Measurements from ENCODE around the gene THAP2.
A peak's percentile ranks its signal among the peaks of the same experiment; 100 is the strongest.

THAP2 gene

GRCh38 chr12:71662849-71663560 lies 1.1 kb upstream of the THAP2 start:
- no peaks in the 10 kb centered on the region for H3K9me3 ChIP-seq (ENCODE audit: insufficient read depth, low read depth, low read length)
- H3K4me1 ChIP-seq (ENCODE audit: insufficient read depth, low read length), result peaks cover 16% of the 10 kb centered on the region
- H3K9ac ChIP-seq (ENCODE audit: low read depth, low read length), result peak overlapping the region; percentile 94
- no peaks in the 10 kb centered on the region for H3K27me3 ChIP-seq (ENCODE audit: insufficient read depth, low read length)
- peaks cover 26% of the 10 kb centered on the region for H3K36me3 ChIP-seq (ENCODE audit: insufficient read depth, low read length)
- under 1% methylated on average over 53 of the region's 53 CpGs for WGBS
- peak overlapping the region; percentile 47 for H3K27ac ChIP-seq (ENCODE audit: low read depth, low read length)
- H3K4me3 ChIP-seq (ENCODE audit: low read length), result peak overlapping the region; percentile 83

GRCh38 chr12:71664411-71665089 lies 449 bp downstream of the THAP2 start:
- 0% methylated on average over 16 of the region's 20 CpGs for WGBS
- peaks cover 11% of the 10 kb centered on the region for H3K36me3 ChIP-seq (ENCODE audit: insufficient read depth, low read length)
- peak overlapping the region; percentile 94 for H3K9ac ChIP-seq (ENCODE audit: low read depth, low read length)
- H3K27ac ChIP-seq (ENCODE audit: low read depth, low read length), result peak overlapping the region; percentile 91
- no peaks in the 10 kb centered on the region for H3K9me3 ChIP-seq (ENCODE audit: insufficient read depth, low read depth, low read length)
- peaks cover 16% of the 10 kb centered on the region for H3K4me1 ChIP-seq (ENCODE audit: insufficient read depth, low read length)
- peak overlapping the region; percentile 83 for H3K4me3 ChIP-seq (ENCODE audit: low read length)
- H3K27me3 ChIP-seq (ENCODE audit: insufficient read depth, low read length), result no peaks in the 10 kb centered on the region

GRCh38 chr12:71665090-71665463 lies 976 bp downstream of the THAP2 start:
- Histone ChIP-seq H3K27ac (ENCODE audit: low read depth, low read length) (no peak overlapping the region), H3K27me3 (ENCODE audit: insufficient read depth, low read length) (no peaks in the 10 kb centered on the region), H3K4me3 (ENCODE audit: low read length) (peak overlapping the region; percentile 83), H3K36me3 (ENCODE audit: insufficient read depth, low read length) (peaks cover 5% of the 10 kb centered on the region), H3K9ac (ENCODE audit: low read depth, low read length) (peak overlapping the region; percentile 94), H3K4me1 (ENCODE audit: insufficient read depth, low read length) (peaks cover 16% of the 10 kb centered on the region), H3K9me3 (ENCODE audit: insufficient read depth, low read depth, low read length) (no peaks in the 10 kb centered on the region)
- 0% methylated on average over 2 of the region's 4 CpGs for WGBS

GRCh38 chr12:71666259-71666658 lies 2.2 kb downstream of the THAP2 start:
- Histone ChIP-seq H3K4me1 (ENCODE audit: insufficient read depth, low read length) (peaks cover 16% of the 10 kb centered on the region), H3K27me3 (ENCODE audit: insufficient read depth, low read length) (no peaks in the 10 kb centered on the region), H3K4me3 (ENCODE audit: low read length) (0 out of 2 replicates have a peak overlapping the region, but pooled peaks have one; percentile 83), H3K27ac (ENCODE audit: low read depth, low read length) (no peak overlapping the region), H3K36me3 (ENCODE audit: insufficient read depth, low read length) (no peaks in the 10 kb centered on the region), H3K9me3 (ENCODE audit: insufficient read depth, low read depth, low read length) (no peaks in the 10 kb centered on the region), H3K9ac (ENCODE audit: low read depth, low read length) (no peak overlapping the region)
- WGBS, result 96% methylated on average over 5 of the region's 5 CpGs

GRCh38 chr12:71671311-71671710 lies 7.2 kb downstream of the THAP2 start:
- no peak overlapping the region for H3K4me3 ChIP-seq (ENCODE audit: low read length)
- H3K27me3 ChIP-seq (ENCODE audit: insufficient read depth, low read length), result no peaks in the 10 kb centered on the region
- no peaks in the 10 kb centered on the region for H3K36me3 ChIP-seq (ENCODE audit: insufficient read depth, low read length)
- no peak overlapping the region for H3K27ac ChIP-seq (ENCODE audit: low read depth, low read length)
- H3K9me3 ChIP-seq (ENCODE audit: insufficient read depth, low read depth, low read length), result no peaks in the 10 kb centered on the region
- H3K4me1 ChIP-seq (ENCODE audit: insufficient read depth, low read length), result no peaks in the 10 kb centered on the region
- H3K9ac ChIP-seq (ENCODE audit: low read depth, low read length), result no peak overlapping the region

GRCh38 chr12:71671816-71672215 lies 7.7 kb downstream of the THAP2 start:
- Histone ChIP-seq H3K36me3 (ENCODE audit: insufficient read depth, low read length) (no peaks in the 10 kb centered on the region), H3K4me1 (ENCODE audit: insufficient read depth, low read length) (no peaks in the 10 kb centered on the region), H3K4me3 (ENCODE audit: low read length) (no peak overlapping the region), H3K27ac (ENCODE audit: low read depth, low read length) (no peak overlapping the region), H3K27me3 (ENCODE audit: insufficient read depth, low read length) (no peaks in the 10 kb centered on the region), H3K9me3 (ENCODE audit: insufficient read depth, low read depth, low read length) (no peaks in the 10 kb centered on the region), H3K9ac (ENCODE audit: low read depth, low read length) (no peak overlapping the region)
- WGBS, result 86% methylated on average over 1 of the region's 1 CpG

- H3K4me3 ChIP-seq (ENCODE audit: low read length), result no peak overlapping the region
- peaks cover 3% of the 10 kb centered on the region; the same call in 1 of the 2 replicates for H3K4me1 ChIP-seq (ENCODE audit: insufficient read depth, low read length)
- no CpG with 5 or more reads among the region's 1 CpG for WGBS
- H3K27ac ChIP-seq (ENCODE audit: low read depth, low read length), result no peak overlapping the region
- no peak overlapping the region for H3K9ac ChIP-seq (ENCODE audit: low read depth, low read length)
- H3K36me3 ChIP-seq (ENCODE audit: insufficient read depth, low read length), result no peaks in the 10 kb centered on the region
- H3K9me3 ChIP-seq (ENCODE audit: insufficient read depth, low read depth, low read length), result no peaks in the 10 kb centered on the region
- H3K27me3 ChIP-seq (ENCODE audit: insufficient read depth, low read length), result no peaks in the 10 kb centered on the region
Measured at GRCh38 chr12:71682466-71682865, 18.4 kb downstream of the THAP2 start.

GRCh38 chr12:71683633-71684032 lies 19.5 kb downstream of the THAP2 start:
- WGBS, result 93% methylated on average over 4 of the region's 5 CpGs
- no peaks in the 10 kb centered on the region for H3K27me3 ChIP-seq (ENCODE audit: insufficient read depth, low read length)
- no peak overlapping the region for H3K4me3 ChIP-seq (ENCODE audit: low read length)
- H3K27ac ChIP-seq (ENCODE audit: low read depth, low read length), result no peak overlapping the region
- peaks cover 3% of the 10 kb centered on the region; the same call in 1 of the 2 replicates for H3K4me1 ChIP-seq (ENCODE audit: insufficient read depth, low read length)
- no peaks in the 10 kb centered on the region for H3K36me3 ChIP-seq (ENCODE audit: insufficient read depth, low read length)
- no peak overlapping the region for H3K9ac ChIP-seq (ENCODE audit: low read depth, low read length)
- H3K9me3 ChIP-seq (ENCODE audit: insufficient read depth, low read depth, low read length), result no peaks in the 10 kb centered on the region

GRCh38 chr12:71684081-71684480 lies 20.0 kb downstream of the THAP2 start:
- H3K27ac ChIP-seq (ENCODE audit: low read depth, low read length), result no peak overlapping the region
- H3K36me3 ChIP-seq (ENCODE audit: insufficient read depth, low read length), result no peaks in the 10 kb centered on the region
- H3K9me3 ChIP-seq (ENCODE audit: insufficient read depth, low read depth, low read length), result no peaks in the 10 kb centered on the region
- WGBS, result 93% methylated on average over 5 of the region's 5 CpGs
- H3K9ac ChIP-seq (ENCODE audit: low read depth, low read length), result no peak overlapping the region
- peaks cover 3% of the 10 kb centered on the region; the same call in 1 of the 2 replicates for H3K4me1 ChIP-seq (ENCODE audit: insufficient read depth, low read length)
- H3K4me3 ChIP-seq (ENCODE audit: low read length), result no peak overlapping the region
- H3K27me3 ChIP-seq (ENCODE audit: insufficient read depth, low read length), result no peaks in the 10 kb centered on the region

- no peaks in the 10 kb centered on the region for H3K27me3 ChIP-seq (ENCODE audit: insufficient read depth, low read length)
- WGBS, result 89% methylated on average over 17 of the region's 19 CpGs
- peak overlapping the region; percentile 87 for H3K9ac ChIP-seq (ENCODE audit: low read depth, low read length)
- H3K4me1 ChIP-seq (ENCODE audit: insufficient read depth, low read length), result peaks cover 3% of the 10 kb centered on the region; the same call in 1 of the 2 replicates
- H3K36me3 ChIP-seq (ENCODE audit: insufficient read depth, low read length), result no peaks in the 10 kb centered on the region
- peak overlapping the region; percentile 68 for H3K4me3 ChIP-seq (ENCODE audit: low read length)
- H3K27ac ChIP-seq (ENCODE audit: low read depth, low read length), result peak overlapping the region; percentile 92
- H3K9me3 ChIP-seq (ENCODE audit: insufficient read depth, low read depth, low read length), result no peaks in the 10 kb centered on the region
Measured at GRCh38 chr12:71685312-71685906, 21.3 kb downstream of the THAP2 start.

GRCh38 chr12:71685914-71686657 lies 22.0 kb downstream of the THAP2 start, which contains the start of gene TMEM19:
TSS of gene TMEM19 (plus strand) at chr12:71686082. CDS start at chr12:71686681, 599 bp downstream.
- Histone ChIP-seq H3K9me3 (ENCODE audit: insufficient read depth, low read depth, low read length) (no peaks in the 10 kb centered on the region), H3K36me3 (ENCODE audit: insufficient read depth, low read length) (no peaks in the 10 kb centered on the region), H3K27ac (ENCODE audit: low read depth, low read length) (peak within 1 kb of the TSS; percentile 92), H3K9ac (ENCODE audit: low read depth, low read length) (peak within 1 kb of the TSS; percentile 87), H3K27me3 (ENCODE audit: insufficient read depth, low read length) (no peaks in the 10 kb centered on the region), H3K4me3 (ENCODE audit: low read length) (peak within 1 kb of the TSS; percentile 68), H3K4me1 (ENCODE audit: insufficient read depth, low read length) (peaks cover 3% of the 10 kb centered on the region; the same call in 1 of the 2 replicates)
- WGBS, result 2% methylated on average over 63 of the region's 63 CpGs

All from HUES64 (cell line).